GM18951 (cell line): Measurements from ENCODE around the gene AMBN.

Source experiments
- POLR2A ChIP-seq: IDR thresholded peaks from 4 replicates; pipeline ENCODE4 v1.6.1; 2011; ENCODE audit warnings: mild to moderate bottlenecking; ENCODE audit not compliant: insufficient read length, insufficient read depth; ENCODE audit errors: extremely low read depth
- in situ Hi-C: fragments of 300-500 bp; cut with MboI; formaldehyde crosslinking; loops from one replicate; pipeline ENCODE4 v1.12.0; 2022; ENCODE audit warnings: low sequenced_read_pairs, mixed read lengths, inconsistent platforms; ENCODE audit not compliant: unreplicated experiment

The AMBN gene, protein sequence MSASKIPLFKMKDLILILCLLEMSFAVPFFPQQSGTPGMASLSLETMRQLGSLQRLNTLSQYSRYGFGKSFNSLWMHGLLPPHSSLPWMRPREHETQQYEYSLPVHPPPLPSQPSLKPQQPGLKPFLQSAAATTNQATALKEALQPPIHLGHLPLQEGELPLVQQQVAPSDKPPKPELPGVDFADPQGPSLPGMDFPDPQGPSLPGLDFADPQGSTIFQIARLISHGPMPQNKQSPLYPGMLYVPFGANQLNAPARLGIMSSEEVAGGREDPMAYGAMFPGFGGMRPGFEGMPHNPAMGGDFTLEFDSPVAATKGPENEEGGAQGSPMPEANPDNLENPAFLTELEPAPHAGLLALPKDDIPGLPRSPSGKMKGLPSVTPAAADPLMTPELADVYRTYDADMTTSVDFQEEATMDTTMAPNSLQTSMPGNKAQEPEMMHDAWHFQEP

DNA sequence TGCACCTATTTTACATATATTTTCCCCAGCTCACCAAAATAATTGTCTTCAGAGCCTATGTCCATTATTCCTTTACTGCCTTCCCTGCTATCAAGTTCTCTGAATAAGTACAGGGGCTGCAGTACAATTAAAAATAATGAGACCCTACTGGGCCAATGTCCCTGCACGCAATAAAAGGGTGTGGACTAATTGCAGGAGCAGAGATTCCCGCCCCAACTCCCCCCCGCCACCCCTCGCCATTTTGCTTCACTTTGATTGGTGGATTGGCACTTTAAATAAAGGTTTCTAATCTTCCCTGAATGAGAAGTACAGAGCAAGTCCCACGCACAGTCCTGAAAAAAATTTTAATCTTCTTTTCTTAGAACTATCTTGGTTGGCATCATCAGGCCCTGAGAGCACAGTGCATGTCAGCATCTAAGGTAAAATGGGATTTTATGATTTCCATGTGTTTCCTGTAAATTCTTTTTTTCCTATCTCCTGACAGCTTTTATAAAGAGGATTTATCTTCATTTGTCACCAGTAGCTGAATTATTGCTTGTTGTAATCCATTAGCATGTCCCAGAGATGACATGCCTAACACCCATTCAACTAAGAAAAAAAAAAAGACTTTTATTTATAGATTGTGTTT, at the start of gene AMBN:
TSS of gene AMBN (plus strand) at position 302 of the 628 bp plus-strand sequence. CDS start at position 405, 103 bp downstream.
- TF ChIP-seq POLR2A = no peak
- in situ Hi-C loops = no loop called here

DNA sequence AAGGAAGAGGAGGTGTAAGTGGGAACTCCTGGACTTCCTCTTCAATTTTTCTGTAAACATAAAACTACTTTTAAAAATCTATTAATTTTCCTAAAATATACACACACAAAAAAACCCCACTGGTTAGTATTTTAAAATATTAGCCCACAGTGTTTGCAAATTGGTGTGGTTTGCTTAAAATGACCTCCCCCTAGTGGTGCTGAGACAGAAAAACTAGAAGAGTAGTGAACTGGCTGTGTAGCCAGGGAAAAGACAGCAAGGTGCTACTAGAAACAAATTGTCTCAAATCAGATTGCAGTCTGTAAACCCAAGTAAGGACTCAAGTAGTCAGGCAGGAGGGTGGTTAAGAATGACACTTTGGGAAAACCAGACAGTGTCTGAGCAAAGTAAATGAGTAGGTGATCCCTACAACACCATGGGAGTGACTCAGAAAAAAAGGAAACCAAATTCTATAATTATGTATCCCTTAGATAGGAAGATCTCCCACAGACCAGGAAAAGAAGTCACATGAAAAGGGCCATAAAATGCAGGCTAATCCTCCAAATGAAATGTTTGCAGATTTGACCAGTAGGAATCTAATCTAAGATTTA, 47.7 kb upstream of the AMBN start:
- in situ Hi-C loops = no loop called here
- TF ChIP-seq POLR2A = no peak

DNA sequence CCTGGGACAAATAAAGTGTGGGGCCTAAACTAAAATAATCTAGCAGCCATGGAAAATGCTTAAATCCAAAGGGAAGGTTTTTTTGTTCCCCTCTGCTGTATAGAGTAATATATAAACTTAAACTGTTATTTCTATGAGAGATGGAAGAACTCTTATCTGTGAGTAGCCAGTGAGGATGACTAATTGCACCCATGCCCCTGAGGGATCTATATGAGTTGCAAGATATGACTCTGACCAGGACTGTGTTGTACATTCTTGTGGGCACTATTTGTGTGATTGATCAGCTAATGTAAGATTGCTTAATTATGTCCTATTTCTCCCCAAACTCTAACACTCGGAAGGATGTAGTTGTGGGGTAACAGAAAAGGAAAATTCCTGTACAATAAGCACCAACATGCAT, 35.2 kb upstream of the AMBN start:
- TF ChIP-seq POLR2A = no peak
- in situ Hi-C loops = no loop called here

DNA sequence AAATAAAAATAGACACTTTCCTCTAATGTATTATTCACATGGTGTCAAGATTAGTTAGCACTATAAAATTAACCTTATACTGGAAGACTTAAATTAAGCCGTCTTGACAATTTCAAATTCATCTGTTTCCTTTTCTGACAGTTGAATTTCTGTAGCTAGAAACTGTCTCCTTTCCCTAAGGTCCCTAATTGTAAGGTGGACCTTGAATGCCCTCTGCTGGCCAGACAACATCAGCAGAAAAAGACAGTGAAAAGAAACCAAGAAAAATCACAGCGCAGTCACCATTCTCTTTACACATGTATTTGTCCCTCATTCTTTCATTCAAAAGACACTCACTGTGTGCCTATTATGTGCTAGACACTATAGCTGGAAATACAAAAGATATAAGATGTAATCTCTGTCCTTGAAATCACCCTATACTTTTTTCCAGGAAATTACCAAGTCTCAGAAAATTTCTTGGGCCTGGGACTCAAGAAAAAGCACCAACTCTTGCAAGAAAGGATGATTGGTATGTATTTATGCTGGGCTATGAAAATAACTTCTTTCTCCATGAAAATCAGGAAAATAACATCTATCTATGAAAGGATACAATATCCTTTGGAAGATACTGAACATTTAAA, 32.7 kb upstream of the AMBN start:
- no peak for TF ChIP-seq POLR2A
- in situ Hi-C loops = no loop called here

DNA sequence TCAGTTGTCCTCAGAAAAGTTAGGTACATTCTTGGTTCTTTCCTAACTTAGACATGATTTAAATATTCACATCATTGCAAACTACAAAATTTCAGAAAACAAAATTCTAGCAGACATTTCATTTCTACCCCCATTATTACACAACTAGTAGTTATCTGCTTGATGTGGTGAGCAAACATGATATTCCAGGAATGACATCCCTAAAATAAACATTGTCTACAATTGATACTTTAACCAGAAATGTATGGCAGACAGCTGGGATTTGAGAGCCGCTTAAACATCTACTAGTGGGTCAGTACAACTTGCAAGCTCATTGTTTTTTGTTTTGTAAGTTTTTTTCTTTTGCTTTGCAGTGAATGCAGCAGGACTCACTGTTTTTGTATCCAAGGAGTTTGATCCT, 32.1 kb upstream of the AMBN start:
- no peak for TF ChIP-seq POLR2A
- in situ Hi-C loops = no loop called here

DNA sequence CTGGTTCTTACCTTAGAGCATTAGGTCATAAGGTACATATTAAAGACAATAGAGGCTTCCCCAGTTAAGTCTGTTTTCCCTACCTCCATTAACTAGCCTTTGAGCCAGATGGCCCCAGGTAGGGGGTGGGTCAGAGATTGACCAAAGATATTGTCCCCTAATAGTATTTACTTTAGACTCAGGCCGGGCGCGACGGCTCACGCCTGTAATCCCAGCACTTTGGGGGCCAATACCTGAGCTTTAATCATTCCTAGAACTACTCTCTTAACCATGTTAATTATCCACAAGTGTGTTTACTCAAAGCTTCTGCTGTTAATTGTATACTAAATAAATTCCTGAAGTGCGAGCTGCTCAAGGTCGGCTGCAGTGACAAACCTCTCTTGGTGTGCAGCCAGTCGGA, 28.0 kb upstream of the AMBN start:
- in situ Hi-C loops = no loop called here
- TF ChIP-seq POLR2A = no peak

DNA sequence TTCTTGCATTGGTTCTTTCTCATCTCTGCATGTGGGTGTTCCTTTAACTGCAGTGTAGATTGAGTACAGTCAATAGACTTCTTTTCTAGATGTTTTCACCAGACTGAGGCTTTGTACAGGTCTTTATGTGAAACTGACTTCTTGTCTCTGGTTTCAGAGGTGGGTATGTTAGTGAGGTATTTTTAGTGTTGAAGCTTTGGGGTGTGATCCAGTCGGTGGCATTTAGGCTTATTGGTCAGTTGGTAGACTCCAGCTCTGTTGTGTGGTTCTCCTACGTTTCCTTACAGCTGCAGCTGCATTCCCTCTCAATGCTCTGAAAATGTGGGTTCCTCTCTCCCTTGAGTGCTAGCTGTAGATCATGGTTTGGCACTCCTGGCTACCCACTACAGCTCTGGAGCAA, 21.3 kb upstream of the AMBN start:
- in situ Hi-C loops = no loop called here
- no peak for TF ChIP-seq POLR2A

DNA sequence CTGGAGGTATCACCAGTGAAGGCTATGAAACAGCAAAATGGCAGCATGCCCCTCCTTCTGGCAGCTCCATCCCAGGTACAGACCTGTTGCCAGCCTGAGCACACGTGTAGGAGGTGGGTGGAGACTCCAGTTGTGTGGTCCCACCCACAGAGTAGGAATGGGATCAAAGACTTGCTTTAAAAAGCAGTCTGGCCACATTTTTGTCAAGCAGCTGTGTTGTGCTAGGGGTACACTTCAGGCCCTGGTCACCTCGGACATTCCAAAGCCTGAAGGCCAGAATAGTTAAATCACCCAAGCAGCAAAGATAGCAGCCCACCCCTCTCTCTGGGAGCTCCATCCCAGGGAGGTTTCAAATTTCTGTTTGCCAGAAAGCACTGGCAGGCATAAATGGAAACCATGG, 20.3 kb upstream of the AMBN start:
- in situ Hi-C loops = no loop called here
- TF ChIP-seq POLR2A = no peak

DNA sequence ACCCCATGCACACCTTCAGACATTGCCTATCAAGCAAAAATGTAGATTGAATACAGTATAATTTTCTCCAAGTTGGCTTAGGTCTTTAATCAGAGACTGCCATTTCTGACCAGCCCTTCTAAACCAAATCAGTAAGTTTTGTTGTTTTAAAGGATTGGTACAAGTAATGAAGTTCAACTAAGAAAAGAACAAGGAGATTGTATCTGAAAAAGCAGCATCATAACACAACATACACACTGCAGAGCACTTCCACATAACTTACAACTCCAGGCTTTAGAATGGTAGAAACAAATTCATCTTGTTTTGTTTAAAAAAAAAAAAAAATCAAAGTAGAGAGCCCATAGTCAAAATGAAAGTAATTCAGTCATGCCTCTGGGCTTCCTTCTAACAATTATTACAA, 16.1 kb upstream of the AMBN start:
- TF ChIP-seq POLR2A = no peak
- in situ Hi-C loops = no loop called here

DNA sequence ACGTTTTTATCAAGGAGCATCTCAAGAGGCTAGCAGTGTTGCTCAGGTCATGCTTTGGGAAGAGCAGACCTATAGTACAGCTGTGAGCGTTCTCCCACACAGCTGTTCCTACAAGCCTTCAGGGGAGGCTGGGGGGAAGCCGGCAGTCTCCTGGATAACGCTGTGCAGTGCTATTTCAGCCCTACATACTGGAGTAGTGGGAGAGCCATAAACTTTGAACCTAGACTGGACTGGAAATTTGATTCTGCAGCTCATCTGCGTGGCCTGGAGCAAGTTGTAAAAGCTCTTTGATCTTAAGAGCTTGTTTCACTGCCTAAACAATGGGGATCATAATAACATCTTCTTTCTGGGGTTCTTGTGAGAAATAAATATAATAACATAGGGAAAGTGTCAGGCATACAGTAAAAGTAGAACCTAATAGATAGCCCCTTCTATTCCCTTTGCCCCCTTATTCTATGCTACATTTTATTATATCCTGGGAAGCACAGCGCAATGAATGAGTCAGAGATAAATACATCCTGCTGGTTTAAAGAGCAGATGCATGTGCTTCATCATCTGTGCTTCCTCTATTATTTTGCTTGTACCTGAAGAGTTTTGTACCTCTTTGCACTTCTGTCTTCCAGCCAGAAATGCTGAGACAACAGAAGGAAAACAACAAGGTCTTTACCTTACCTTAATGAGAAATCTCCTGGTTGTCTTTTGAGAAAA, 14.7 kb upstream of the AMBN start:
- in situ Hi-C loops = no loop called here
- TF ChIP-seq POLR2A = no peak

DNA sequence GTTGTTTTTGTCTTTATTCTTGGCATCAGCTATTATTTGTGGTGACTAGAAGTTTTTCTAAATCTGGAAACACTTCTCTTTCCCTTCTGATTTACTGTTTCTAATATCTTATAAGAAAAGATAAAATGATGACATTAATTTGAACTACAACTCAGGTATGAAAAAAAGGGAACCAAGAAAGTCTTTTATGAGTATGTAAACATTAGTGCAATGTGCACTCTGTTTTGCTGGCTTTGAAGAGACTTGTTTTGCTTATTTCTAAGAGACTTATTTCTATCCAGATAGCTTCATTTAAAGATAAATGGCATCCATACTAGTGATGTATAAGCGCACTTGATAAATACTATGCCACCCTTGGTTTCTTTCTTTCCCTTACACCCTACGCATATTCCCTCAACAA, 10.1 kb upstream of the AMBN start:
- in situ Hi-C loops = no loop called here
- TF ChIP-seq POLR2A = no peak

DNA sequence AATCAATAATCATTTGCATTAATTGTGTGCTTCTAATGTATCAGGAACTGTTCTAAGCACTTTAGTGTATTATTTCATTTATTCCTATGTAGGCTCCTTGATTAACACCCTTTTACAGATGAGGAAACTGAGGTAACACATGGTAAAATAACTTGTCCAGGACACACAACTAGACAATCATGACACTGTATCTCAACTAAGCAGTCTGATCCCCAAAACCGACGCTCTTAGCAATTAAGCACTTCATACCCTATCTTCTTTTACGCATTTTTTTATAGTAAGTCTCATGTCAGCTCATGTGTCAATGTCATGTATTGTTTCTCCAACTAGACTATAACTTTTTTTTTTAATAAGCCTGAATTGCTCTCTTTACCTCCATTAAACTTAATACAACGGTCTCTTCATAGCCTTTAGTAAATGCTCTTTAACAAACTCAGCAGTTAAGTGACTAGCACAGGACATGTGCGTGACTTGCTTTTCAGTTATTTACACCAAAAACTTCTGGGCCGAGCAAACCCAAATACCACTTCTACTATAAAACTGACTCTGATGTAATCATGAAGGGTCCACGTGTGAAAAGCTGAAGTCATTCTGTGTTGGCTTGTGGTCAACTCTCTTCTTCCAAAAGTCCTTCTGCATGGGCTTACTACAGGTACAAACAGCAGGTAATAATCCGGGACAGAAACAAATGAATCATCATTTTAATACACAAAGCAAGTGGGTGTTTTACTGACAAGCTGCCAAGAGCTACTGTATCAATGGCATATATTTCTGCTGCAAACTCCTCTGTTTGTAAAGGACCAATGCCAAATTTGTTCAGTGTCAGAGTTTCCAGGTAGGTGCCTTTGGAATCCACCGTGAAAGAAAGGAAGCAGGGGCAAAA, 7.9 kb upstream of the AMBN start:
- in situ Hi-C loops = no loop called here
- TF ChIP-seq POLR2A = no peak
